ENCODE measurements around the gene PPIB.

PPIB gene

GRCh38 chr15:64162869-64163658 lies at the start of gene PPIB:
Gene PPIB (minus strand): TSS chr15:64163022. CDS start chr15:64162986, 36 bp downstream.
- peak; percentile 97 for DNase-seq

GRCh38 chr15:64211696-64212095 lies 48.9 kb upstream of the PPIB start:
- DNase-seq = no peak

DNA sequence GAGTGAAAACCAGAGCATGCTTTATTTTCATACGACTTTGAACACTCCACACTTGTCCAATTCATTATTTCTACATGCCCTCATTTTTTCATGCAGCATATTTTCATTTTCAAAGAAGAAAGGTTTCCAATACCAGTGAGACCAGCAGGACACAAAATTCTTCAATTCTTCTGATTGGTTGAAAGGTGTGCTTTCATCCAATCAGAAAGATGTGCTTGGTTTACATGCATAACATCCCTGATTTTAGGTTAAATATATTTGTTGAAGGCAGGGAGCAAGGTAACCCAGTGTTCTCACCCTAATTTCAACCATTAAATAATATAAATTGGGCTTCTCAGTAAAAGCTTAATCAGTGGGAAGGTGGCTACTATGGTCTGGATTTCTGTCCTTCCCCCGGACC lies 47.5 kb upstream of the PPIB start:
- no peak for DNase-seq

DNA sequence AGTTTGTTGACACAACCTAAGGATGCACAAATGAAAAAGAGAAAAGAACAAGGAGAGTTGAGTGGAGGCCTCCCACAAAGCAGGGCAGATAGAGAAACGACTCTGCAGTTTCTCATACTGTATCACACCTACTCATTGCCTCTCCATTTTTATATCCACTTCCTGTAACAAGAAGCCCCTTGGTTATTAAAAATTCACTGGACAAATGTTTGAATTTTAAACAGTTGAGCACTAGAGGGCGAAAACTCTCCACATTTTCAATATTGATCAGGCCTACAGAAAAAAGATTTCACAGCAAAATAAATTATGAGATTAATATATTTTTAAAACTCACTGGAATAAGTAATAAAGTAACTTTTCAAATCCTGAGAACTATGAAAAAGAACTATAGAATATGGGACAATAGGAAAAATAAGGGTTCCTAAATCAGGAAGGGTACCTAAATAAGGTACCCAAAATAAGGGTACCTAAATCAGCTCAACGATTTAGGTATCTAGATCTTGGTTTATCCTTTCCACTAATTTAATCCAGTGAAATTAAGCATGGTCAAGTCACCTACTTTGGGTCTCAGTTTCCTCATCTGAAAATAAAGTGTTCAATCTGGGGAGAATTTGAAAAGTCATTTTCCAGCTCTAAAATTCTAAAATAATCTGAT lies 47.0 kb upstream of the PPIB start:
- no peak for DNase-seq

GRCh38 chr15:64205202-64205601 lies 42.4 kb upstream of the PPIB start:
- DNase-seq = no peak

GRCh38 chr15:64197425-64197824 lies 34.6 kb upstream of the PPIB start:
- DNase-seq = no peak

DNA sequence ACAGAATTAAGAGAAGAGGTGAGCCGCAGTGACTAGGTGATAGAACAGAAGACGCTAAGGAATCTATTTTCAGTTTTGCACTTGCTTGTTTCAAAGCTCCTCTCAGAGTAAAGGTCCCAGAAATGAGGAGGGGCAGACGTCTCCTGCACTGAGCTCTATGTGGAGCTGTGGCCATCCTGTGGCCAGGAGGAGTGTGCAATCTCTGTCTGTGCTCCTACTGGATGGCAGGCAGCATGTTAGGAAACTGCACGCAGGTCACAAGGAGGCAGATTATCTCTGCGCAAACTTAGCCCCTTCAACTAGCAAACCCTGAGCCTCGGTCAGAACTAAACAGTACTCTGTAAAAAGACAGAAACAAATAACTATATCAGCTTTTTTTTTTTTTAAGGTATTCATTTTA lies 31.1 kb upstream of the PPIB start:
- no peak for DNase-seq

DNA sequence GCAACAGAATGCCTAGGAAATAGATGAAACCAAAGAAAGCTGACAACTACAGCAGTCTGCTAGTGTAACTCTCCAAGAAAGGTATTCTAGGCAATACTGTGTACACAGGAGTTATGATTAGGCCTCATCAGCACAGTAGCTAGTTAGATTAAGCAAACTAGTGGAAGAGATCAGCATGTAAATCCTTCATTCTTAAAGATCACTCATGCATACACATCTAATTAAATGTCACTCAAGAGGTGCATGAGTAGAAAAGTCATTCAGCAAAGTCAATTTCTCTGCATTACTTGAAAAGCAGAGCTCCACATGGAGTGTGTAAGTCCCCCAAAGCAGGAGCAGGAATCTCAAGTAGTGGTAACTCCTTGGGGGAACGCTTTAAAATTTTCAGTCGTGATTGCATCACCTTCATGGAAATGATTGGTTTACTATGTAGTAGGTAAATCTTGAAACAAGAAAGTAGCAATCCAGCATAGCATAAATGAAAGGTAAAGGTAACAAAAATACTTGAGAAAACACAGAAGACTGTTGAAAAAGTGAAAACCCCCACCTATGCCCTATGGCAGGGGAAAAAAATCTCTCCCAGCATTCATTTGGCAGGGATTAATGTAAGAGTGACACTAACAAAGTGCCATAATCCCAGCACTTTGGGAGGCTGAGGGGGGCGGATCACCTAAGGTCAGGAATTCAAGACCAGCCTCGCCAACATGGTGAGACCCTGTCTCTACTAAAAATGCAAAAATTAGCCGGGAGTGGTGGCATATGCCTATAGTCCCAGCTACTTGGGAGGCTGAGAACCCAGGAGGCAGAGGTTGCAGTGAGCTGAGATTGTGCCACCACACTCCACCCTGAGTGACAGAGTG lies 29.4 kb upstream of the PPIB start:
- no peak for DNase-seq

GRCh38 chr15:64187396-64188191 lies 24.8 kb upstream of the PPIB start:
- no peak for DNase-seq

DNA sequence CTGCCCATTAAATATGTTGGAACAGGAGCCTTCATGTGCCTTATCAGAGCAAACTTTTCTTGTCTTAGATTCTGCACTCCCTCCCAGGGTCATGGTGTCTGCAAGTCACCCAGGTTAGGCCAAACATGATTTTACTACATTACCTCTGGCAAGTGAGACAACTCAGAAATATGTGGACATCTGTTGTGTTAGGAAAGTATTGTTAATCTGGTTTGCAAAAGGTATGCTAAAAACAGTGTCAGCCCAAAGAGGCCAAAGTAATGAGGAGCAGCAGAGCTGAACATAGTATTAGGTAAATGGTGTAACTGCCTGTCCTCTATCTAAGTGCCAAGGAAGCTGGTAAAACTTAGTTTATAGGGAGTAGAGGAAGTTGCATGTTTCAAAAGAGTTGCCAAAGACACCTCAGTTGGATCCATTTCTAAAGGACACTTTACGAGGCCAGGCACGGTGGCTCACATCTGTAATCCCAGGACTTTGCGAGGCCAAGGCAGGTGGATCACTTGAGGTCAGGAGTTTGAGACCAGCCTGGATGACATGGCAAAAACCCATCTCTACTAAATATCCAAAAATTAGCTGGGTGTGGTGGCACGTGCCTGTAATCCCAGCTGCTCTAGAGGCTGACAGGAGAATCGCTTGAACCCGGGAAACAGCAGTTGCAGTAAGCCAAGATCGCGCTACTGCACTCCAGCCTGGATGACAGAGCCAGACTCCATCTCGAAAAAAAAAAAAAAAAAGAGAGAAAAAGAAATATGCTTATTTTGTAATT lies 22.5 kb upstream of the PPIB start:
- DNase-seq = no peak

- DNase-seq = no peak
Measured at GRCh38 chr15:64182859-64183370, 20.1 kb upstream of the PPIB start.

DNA sequence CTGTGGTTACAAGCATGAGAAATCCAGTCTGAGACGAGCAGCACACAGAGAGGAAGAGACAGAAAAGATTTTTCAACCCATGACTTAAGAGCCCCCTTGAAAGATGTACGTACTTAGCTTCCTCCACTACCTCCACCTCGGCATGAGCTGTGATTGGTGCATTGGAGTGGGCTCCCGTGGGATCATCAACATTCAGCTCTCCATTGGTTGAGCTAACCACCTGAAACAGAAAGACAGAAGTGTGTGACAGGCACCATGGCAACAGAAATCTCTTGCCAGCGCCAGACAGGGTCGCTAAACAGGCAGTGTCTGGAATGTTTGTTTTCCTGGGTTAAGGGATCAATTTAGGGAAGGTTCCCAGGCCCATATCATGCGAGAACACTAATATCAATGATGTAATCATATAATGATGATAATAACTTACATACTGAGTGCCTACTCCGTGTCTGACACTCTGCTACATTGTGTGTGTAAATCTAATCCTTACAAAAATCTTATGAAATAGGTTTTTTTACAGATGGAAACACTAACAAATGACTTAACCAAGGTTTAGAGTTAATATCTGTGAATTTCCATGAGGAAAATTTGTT lies 17.5 kb upstream of the PPIB start:
- DNase-seq = peak; percentile 70

GRCh38 chr15:64166102-64166890 lies 3.5 kb upstream of the PPIB start:
- no peak for DNase-seq

DNA sequence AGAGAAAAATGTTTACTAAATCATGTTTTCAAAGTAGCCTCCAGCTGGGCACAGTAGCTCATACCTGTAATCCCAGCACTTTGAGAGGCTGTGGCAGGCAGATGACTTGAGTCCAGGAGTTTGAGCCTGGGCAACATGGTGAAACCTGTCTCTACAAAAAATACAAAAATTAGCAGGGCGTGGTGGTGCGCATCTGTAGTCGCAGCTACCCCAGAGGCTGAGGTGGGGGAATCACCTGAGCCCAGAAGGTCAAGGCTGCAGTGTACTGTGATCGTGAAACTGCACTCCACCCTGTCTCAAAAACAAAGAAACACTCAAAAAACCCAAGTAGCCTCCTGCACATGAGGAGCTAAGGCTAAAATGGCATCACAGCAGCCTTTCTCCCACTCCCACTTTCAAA lies 1.6 kb upstream of the PPIB start:
- no peak for DNase-seq

DNA sequence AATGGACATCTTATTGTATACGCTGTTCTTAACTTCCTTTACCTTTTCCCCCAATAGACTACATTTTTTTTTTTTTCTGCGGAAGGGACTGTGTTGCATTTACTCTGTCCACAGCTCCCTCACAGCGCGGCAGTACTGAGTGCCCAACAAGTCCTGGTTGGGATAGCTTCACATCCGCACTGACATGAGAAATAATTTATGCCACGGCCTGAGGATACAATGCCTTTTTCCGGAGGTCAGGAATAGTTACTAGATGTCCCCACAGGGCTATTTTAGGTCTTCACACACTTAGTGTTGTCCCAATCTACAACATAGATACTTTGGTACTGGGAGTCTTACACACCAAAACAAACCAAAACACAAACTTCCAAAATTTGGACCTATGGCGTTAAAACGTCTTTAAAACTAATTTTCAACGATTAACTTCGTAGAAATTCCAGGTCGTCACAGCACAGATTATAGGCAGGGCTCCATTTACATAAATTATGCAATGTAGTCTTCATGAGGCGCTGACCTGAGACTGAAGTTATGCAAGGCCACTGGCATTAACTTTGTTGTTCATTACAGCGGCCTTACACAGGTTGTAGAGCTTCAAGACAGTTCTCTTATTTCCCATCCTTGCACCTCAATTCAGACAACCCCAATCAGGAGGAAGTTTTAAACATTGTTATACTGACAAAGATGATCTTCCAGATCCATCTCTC lies 989 bp upstream of the PPIB start:
- DNase-seq = no peak

- DNase-seq = no peak
Measured at GRCh38 chr15:64162478-64162868, 349 bp downstream of the PPIB start.

- DNase-seq = no peak
Measured at GRCh38 chr15:64161688-64162477, 939 bp downstream of the PPIB start.

GRCh38 chr15:64158363-64159134 lies 4.3 kb downstream of the PPIB start:
- DNase-seq = no peak

Measured in NCI-H2171 (cell line).